Naive B cell (primary cell): ENCODE data around the gene TOX3. TPM values are rescaled to one million over a fixed set of nuclear protein-coding genes. Genes with fewer than 3 reads are reported as not detected.

Source experiments
- ATAC-seq, 2 donors: fragments of 150-1000 bp; cut with Tn5 transposase; 2 replicates each; pipeline ENCODE4 v1.10.0; 2021; ENCODE audit warnings: low read depth in 2 of 2, mild to moderate bottlenecking in 2 of 2, moderate library complexity in 2 of 2
- DNase-seq: peaks from one replicate; pipeline ENCODE4 v3.0.0; 2022
- H3K27ac Mint-ChIP-seq, 6 donors: one replicate each; pipeline ENCODE4 v1.8.0; 2020 to 2022; ENCODE audit warnings: mild to moderate bottlenecking in 6 of 6, mixed read lengths in 6 of 6, moderate library complexity in 5 of 6, inconsistent platforms in 2 of 6
- H3K27me3 Mint-ChIP-seq, 3 donors: one replicate each; pipeline ENCODE4 v1.8.0; 2021 to 2022; ENCODE audit warnings: mixed read lengths in 3 of 3, mild to moderate bottlenecking in 1 of 3
- H3K36me3 Mint-ChIP-seq, 2 donors: one replicate each; pipeline ENCODE4 v1.8.0; 2020 to 2022; ENCODE audit warnings: mixed read lengths in 2 of 2, inconsistent platforms in 1 of 2, mild to moderate bottlenecking in 1 of 2
- H3K4me1 Mint-ChIP-seq, 3 donors: one replicate each; pipeline ENCODE4 v1.8.0; 2020 to 2022; ENCODE audit warnings: mixed read lengths in 3 of 3, inconsistent platforms in 1 of 3, mild to moderate bottlenecking in 1 of 3, moderate library complexity in 1 of 3
- H3K4me3 Mint-ChIP-seq, 8 donors: one replicate each; pipeline ENCODE4 v1.8.0; 2020 to 2022; ENCODE audit warnings: mild to moderate bottlenecking in 8 of 8, mixed read lengths in 8 of 8, moderate library complexity in 8 of 8, inconsistent platforms in 2 of 8
- H3K9me3 Mint-ChIP-seq, 7 donors: one replicate each; pipeline ENCODE4 v1.8.0; 2020 to 2022; ENCODE audit warnings: mixed read lengths in 7 of 7, mild to moderate bottlenecking in 5 of 7, inconsistent platforms in 2 of 7, moderate library complexity in 1 of 7
- polyA plus RNA-seq, 6 donors: library from polyadenylated mRNA; unstranded; fragments of 300-500 nt; fragmentation: Illumina TruSeq; gene quantifications; one replicate each; pipeline ENCODE4 v1.2.3, GENCODE V29; 2021; ENCODE audit warnings: low read depth in 6 of 6

TOX3 gene
- polyA plus RNA-seq, 6 donors from 2014 or later = not detected

DNA sequence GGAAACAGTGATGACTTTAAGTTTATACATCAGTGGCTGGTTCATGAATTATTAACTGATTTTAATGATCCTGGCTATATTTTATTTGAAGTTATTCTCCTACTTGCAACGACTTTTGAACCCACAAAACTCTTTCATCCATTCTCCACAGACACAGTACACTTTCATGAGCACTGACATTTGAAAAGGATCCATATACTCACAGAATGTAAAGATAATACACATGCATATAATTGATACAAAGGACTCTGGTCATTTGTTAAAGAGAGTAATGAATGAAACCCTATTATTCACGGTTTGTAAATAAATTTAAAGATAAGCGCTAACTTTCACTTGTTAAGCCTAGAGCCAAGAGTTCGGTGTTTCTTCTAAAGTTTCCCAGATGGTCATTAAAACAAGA, 3.3 kb downstream of the TOX3 start:
- H3K4me1 Mint-ChIP-seq = peaks cover 10 to 18% (median 13%) of the 10 kb centered on the region in 3 donors
- peaks cover 0 to 5% of the 10 kb centered on the region in 2 donors for H3K36me3 Mint-ChIP-seq
- ATAC-seq (no peak), DNase-seq (no peak)
- peaks cover 26 to 50% (median 44%) of the 10 kb centered on the region in 3 donors for H3K27me3 Mint-ChIP-seq
- no peak overlapping the region for H3K27ac Mint-ChIP-seq
- no peak overlapping the region for H3K4me3 Mint-ChIP-seq
- peaks cover 0 to 8% (median 2%) of the 10 kb centered on the region in 7 donors for H3K9me3 Mint-ChIP-seq

GRCh38 chr16:52540910-52541309, 6.0 kb downstream of the TOX3 start:
- no peak overlapping the region for H3K4me3 Mint-ChIP-seq
- H3K9me3 Mint-ChIP-seq = peaks cover 0 to 8% (median 4%) of the 10 kb centered on the region in 7 donors
- DNase-seq = no peak
- H3K4me1 Mint-ChIP-seq = peaks cover 3 to 6% (median 6%) of the 10 kb centered on the region in 3 donors
- ATAC-seq = no peak
- H3K27ac Mint-ChIP-seq = no peak overlapping the region
- peaks cover 19 to 37% (median 24%) of the 10 kb centered on the region in 3 donors for H3K27me3 Mint-ChIP-seq
- no peaks in the 10 kb centered on the region for H3K36me3 Mint-ChIP-seq

DNA sequence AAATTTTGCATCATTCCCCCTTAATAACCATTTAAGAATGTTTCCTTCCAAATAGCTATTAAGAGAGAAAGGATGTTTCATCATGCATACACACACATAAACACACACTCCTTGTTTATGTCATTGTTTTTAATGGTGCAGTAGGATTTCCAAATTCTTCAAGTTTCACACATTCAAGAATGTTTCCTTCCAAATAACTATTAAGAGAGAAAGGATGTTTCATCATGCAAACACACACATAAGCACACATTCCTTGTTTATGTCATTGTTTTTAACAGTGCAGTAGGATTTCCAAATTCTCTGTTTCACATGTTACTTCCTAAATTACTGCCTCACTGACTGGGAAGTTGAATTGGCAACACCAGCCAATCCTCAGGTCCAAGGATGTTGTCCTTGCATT, 7.8 kb downstream of the TOX3 start:
- peaks cover 0 to 10% (median 4%) of the 10 kb centered on the region in 7 donors for H3K9me3 Mint-ChIP-seq
- peaks cover 8 to 20% (median 10%) of the 10 kb centered on the region in 3 donors for H3K27me3 Mint-ChIP-seq
- no peaks in the 10 kb centered on the region for H3K36me3 Mint-ChIP-seq
- ATAC-seq (no peak), DNase-seq (no peak)
- H3K27ac Mint-ChIP-seq = no peak overlapping the region
- H3K4me1 Mint-ChIP-seq = no peaks in the 10 kb centered on the region
- H3K4me3 Mint-ChIP-seq = no peak overlapping the region

- ATAC-seq = no peak
- Mint-ChIP-seq H3K36me3 (no peaks in the 10 kb centered on the region), H3K27ac (no peak overlapping the region), H3K4me3 (no peak overlapping the region), H3K4me1 (no peaks in the 10 kb centered on the region), H3K9me3 (peaks cover 0 to 10% (median 4%) of the 10 kb centered on the region in 7 donors), H3K27me3 (peaks cover 3 to 16% (median 6%) of the 10 kb centered on the region in 3 donors)
- no peak for DNase-seq
These were observed 8.4 kb downstream of the TOX3 start for GRCh38 chr16:52538511-52538910.

- H3K4me1 Mint-ChIP-seq = no peaks in the 10 kb centered on the region
- no peak overlapping the region for H3K27ac Mint-ChIP-seq
- H3K4me3 Mint-ChIP-seq = no peak overlapping the region
- peaks cover 0 to 10% (median 4%) of the 10 kb centered on the region in 7 donors for H3K9me3 Mint-ChIP-seq
- peaks cover 0 to 7% (median 1%) of the 10 kb centered on the region in 3 donors for H3K27me3 Mint-ChIP-seq
- DNase-seq (no peak), ATAC-seq (no peak)
- no peaks in the 10 kb centered on the region for H3K36me3 Mint-ChIP-seq
These were observed 9.4 kb downstream of the TOX3 start for GRCh38 chr16:52537516-52537915.

- ATAC-seq = no peak
- H3K4me1 Mint-ChIP-seq = no peaks in the 10 kb centered on the region
- no peak for DNase-seq
- H3K9me3 Mint-ChIP-seq = peaks cover 0 to 10% (median 4%) of the 10 kb centered on the region in 7 donors
- H3K4me3 Mint-ChIP-seq = no peak overlapping the region
- H3K27ac Mint-ChIP-seq = no peak overlapping the region
- H3K36me3 Mint-ChIP-seq = no peaks in the 10 kb centered on the region
- H3K27me3 Mint-ChIP-seq = peaks cover 0 to 6% (median 0%) of the 10 kb centered on the region in 3 donors
These were observed 11.9 kb downstream of the TOX3 start for GRCh38 chr16:52535076-52535475.

- no peak for ATAC-seq
- H3K4me1 Mint-ChIP-seq = no peaks in the 10 kb centered on the region
- no peak overlapping the region for H3K4me3 Mint-ChIP-seq
- H3K27ac Mint-ChIP-seq = no peak overlapping the region
- H3K36me3 Mint-ChIP-seq = no peaks in the 10 kb centered on the region
- no peak for DNase-seq
- peaks cover 0 to 6% (median 0%) of the 10 kb centered on the region in 3 donors for H3K27me3 Mint-ChIP-seq
- peaks cover 0 to 10% (median 0%) of the 10 kb centered on the region in 7 donors for H3K9me3 Mint-ChIP-seq
These were observed 13.6 kb downstream of the TOX3 start for GRCh38 chr16:52533296-52533695.

- Mint-ChIP-seq H3K4me1 (no peaks in the 10 kb centered on the region), H3K36me3 (no peaks in the 10 kb centered on the region), H3K27ac (no peak overlapping the region), H3K4me3 (no peak overlapping the region), H3K27me3 (peaks cover 0 to 6% (median 0%) of the 10 kb centered on the region in 3 donors), H3K9me3 (peaks cover 0 to 10% (median 0%) of the 10 kb centered on the region in 7 donors)
- DNase-seq (no peak), ATAC-seq (no peak)
These were observed 14.6 kb downstream of the TOX3 start for GRCh38 chr16:52532384-52532783.

DNA sequence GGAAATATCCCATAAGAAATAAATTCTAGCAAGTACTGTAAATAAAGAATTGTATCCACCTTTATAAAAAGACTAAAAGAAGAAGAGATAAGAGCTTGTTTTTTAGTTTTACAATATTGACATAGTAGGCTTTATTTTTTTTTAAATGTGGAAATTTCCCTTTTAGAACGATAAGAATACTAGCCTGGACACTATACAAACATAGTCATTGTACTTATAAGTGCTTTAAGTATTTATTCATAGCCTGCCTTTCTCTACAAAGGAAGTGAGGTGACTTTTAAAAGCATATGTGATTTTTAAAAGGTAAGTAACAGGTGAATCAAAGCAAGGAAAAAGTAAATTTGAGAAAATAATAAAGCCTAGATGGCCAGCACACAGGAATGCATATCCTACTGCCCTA, 17.7 kb downstream of the TOX3 start:
- H3K9me3 Mint-ChIP-seq = peaks cover 0 to 2% (median 0%) of the 10 kb centered on the region in 7 donors
- H3K27me3 Mint-ChIP-seq = peaks cover 0 to 7% (median 6%) of the 10 kb centered on the region in 3 donors
- DNase-seq = no peak
- no peaks in the 10 kb centered on the region for H3K4me1 Mint-ChIP-seq
- no peak for ATAC-seq
- no peak overlapping the region for H3K27ac Mint-ChIP-seq
- no peaks in the 10 kb centered on the region for H3K36me3 Mint-ChIP-seq
- H3K4me3 Mint-ChIP-seq = no peak overlapping the region

- Mint-ChIP-seq H3K27ac (no peak overlapping the region), H3K36me3 (no peaks in the 10 kb centered on the region)
These were observed 18.4 kb downstream of the TOX3 start for GRCh38 chr16:52528393-52529065.

DNA sequence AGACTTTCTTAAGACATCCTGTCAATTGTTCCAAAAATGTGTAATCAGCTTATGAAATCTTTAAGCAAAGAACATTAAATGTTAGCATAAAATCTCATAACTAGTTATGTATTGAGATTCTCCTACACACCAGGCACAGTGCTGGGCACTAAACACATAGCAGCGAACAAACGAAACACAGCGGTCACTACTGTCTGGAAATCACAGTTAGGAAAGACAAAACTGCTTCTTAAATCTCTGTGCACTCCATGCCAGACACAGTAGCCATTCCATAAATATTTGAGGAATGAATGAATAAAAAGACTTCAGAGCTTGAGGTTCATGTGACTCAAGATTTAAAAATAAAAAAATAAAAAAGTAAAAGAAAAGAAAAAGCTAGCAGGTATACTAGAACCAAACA, 20.1 kb downstream of the TOX3 start:
- H3K27ac Mint-ChIP-seq = no peak overlapping the region
- DNase-seq (no peak), ATAC-seq (no peak)
- H3K9me3 Mint-ChIP-seq = peaks cover 0 to 5% (median 0%) of the 10 kb centered on the region in 7 donors
- no peaks in the 10 kb centered on the region for H3K36me3 Mint-ChIP-seq
- H3K4me1 Mint-ChIP-seq = no peaks in the 10 kb centered on the region
- H3K4me3 Mint-ChIP-seq = no peak overlapping the region
- H3K27me3 Mint-ChIP-seq = peaks cover 0 to 17% (median 15%) of the 10 kb centered on the region in 3 donors

More at GRCh38 chr16:52528393-52529065, 18.4 kb downstream of the TOX3 start:
- peaks cover 0 to 8% (median 7%) of the 10 kb centered on the region in 3 donors for H3K27me3 Mint-ChIP-seq
- no peak overlapping the region for H3K4me3 Mint-ChIP-seq
- no peak for DNase-seq
- no peaks in the 10 kb centered on the region for H3K4me1 Mint-ChIP-seq
- no peak for ATAC-seq
- peaks cover 0 to 2% (median 0%) of the 10 kb centered on the region in 7 donors for H3K9me3 Mint-ChIP-seq

GRCh38 chr16:52526116-52526828, 20.7 kb downstream of the TOX3 start:
- Mint-ChIP-seq H3K4me1 (no peaks in the 10 kb centered on the region), H3K27ac (no peak overlapping the region), H3K27me3 (peaks cover 0 to 17% (median 15%) of the 10 kb centered on the region in 3 donors), H3K9me3 (peaks cover 0 to 5% (median 0%) of the 10 kb centered on the region in 7 donors), H3K4me3 (no peak overlapping the region), H3K36me3 (no peaks in the 10 kb centered on the region)
- no peak for DNase-seq
- no peak for ATAC-seq

DNA sequence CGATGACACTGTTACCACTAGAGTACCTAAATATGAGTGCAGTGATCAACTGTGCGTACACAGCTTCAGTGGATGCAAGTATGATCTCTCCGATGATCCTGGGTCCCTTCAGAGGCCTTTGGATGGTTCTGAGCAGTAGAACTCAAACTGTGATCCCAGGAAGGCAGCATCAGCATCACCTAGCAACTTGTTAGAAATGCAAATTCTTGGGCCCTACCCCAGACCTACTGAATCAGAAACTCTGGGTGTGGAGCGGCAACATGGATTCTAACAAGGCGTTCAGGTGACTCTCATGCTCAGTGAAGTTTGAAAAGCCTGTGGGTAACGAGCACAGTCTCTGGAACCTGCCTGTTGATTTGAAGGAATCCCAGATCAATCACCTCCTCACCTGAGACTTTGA, 25.4 kb downstream of the TOX3 start:
- no peak for DNase-seq
- Mint-ChIP-seq H3K4me1 (no peaks in the 10 kb centered on the region), H3K4me3 (no peak overlapping the region), H3K9me3 (peaks cover 0 to 6% (median 0%) of the 10 kb centered on the region in 7 donors), H3K27me3 (peaks cover 0 to 17% (median 15%) of the 10 kb centered on the region in 3 donors), H3K27ac (no peak overlapping the region), H3K36me3 (no peaks in the 10 kb centered on the region)
- no peak for ATAC-seq

DNA sequence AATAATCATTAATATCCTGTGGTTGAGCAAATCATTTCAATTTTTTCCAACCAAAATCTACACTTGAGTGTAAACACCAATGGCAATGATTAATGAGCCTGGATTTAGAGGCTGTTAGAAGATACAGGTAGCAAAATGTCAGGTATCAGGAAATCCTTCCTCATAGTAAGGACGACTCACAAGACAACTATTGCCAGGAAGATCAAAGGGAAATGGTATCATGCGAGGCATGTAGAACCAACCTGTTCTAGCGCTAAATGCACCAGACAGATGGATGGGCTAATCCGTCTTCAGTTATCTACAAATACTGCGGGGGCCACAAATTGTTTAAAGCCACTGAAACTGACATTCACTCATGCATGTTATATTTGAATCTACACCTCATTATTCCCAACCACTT, 28.1 kb downstream of the TOX3 start:
- H3K27ac Mint-ChIP-seq = no peak overlapping the region
- DNase-seq (no peak), ATAC-seq (no peak)

More for the DNA sequence above, 28.1 kb downstream of the TOX3 start:
- Mint-ChIP-seq H3K27me3 (peaks cover 0 to 9% (median 8%) of the 10 kb centered on the region in 3 donors), H3K4me3 (peak overlapping the region in 1 of 8 donors; percentile 10), H3K36me3 (no peaks in the 10 kb centered on the region), H3K4me1 (no peaks in the 10 kb centered on the region), H3K9me3 (peaks cover 0 to 11% (median 0%) of the 10 kb centered on the region in 7 donors)
